Sigmoid colon (tissue), 3 donors: ENCODE measurements around the gene CLMN.

ENCODE experiments used
- POLR2A ChIP-seq, 2 donors: fragments of 450-650 bp; IDR thresholded peaks; one replicate each; pipeline ENCODE4 v1.6.1; 2016; ENCODE audit warnings: antibody characterized with exemption in 2 of 2, mild to moderate bottlenecking in 2 of 2, moderate library complexity in 2 of 2
- TF ChIP-seq, protein P1 (sequence below), 4 experiments: fragments of 450-650 bp in 3 of 4; fragments of 200-600 bp in 1 of 4; IDR thresholded peaks; one replicate each; pipeline ENCODE4 v1.5.1; 2016 to 2019; ENCODE audit warnings: antibody characterized with exemption in 4 of 4, mild to moderate bottlenecking in 3 of 4, moderate library complexity in 2 of 4

DNA sequence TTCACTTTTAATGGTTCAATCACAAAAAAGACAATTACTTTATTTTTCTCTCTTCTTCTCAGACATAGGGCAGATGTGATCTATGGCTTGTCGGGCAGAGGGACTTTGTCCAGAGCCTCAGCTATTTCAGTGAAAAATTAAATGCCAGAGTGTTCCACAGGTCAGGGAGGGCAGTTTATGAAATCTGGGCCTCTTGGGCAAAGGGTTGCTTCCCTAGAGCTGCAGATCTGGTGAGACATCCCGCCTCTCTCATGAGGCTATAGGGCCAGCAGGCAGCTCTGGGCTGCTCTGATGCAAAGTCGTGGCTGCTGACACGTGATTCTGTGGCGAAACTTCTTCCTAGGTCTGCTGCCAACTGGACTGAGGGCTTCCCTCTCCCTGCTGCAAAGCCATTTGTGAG lies 6.0 kb downstream of the CLMN start:
- TF ChIP-seq, protein P1, sequence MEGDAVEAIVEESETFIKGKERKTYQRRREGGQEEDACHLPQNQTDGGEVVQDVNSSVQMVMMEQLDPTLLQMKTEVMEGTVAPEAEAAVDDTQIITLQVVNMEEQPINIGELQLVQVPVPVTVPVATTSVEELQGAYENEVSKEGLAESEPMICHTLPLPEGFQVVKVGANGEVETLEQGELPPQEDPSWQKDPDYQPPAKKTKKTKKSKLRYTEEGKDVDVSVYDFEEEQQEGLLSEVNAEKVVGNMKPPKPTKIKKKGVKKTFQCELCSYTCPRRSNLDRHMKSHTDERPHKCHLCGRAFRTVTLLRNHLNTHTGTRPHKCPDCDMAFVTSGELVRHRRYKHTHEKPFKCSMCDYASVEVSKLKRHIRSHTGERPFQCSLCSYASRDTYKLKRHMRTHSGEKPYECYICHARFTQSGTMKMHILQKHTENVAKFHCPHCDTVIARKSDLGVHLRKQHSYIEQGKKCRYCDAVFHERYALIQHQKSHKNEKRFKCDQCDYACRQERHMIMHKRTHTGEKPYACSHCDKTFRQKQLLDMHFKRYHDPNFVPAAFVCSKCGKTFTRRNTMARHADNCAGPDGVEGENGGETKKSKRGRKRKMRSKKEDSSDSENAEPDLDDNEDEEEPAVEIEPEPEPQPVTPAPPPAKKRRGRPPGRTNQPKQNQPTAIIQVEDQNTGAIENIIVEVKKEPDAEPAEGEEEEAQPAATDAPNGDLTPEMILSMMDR (IDR thresholded peaks at IDR 0.05) = no peak
- TF ChIP-seq POLR2A (IDR thresholded peaks at IDR 0.05) = no peak
